HG03139 (cell line): ENCODE measurements around the gene PHC2.
A peak's percentile ranks its signal among the peaks of the same experiment; 100 is the strongest.

Source experiments
- ATAC-seq: cut with Tn5 transposase; IDR thresholded peaks from one replicate; pipeline ENCODE4 v1.9.1; 2021; ENCODE audit not compliant: unreplicated experiment

PHC2 gene

GRCh38 chr1:33353531-33353930 lies 77.4 kb downstream of the PHC2 start:
- no peak for ATAC-seq

- ATAC-seq = no peak
Observed at GRCh38 chr1:33351281-33351660, 79.6 kb downstream of the PHC2 start.

- no peak for ATAC-seq
Observed at GRCh38 chr1:33350611-33351280, 80.1 kb downstream of the PHC2 start.

GRCh38 chr1:33349778-33350610 lies 80.9 kb downstream of the PHC2 start:
- ATAC-seq = peak; percentile 75

GRCh38 chr1:33349081-33349759 lies 81.7 kb downstream of the PHC2 start:
- peak; percentile 25 for ATAC-seq

GRCh38 chr1:33348676-33349080 lies 82.2 kb downstream of the PHC2 start:
- ATAC-seq = no peak

- ATAC-seq = no peak
Observed at GRCh38 chr1:33348194-33348593, 82.7 kb downstream of the PHC2 start.

- ATAC-seq = no peak
Observed at GRCh38 chr1:33347650-33347992, 83.3 kb downstream of the PHC2 start.

GRCh38 chr1:33346927-33347649 lies 83.8 kb downstream of the PHC2 start:
- no peak for ATAC-seq

GRCh38 chr1:33346533-33346926 lies 84.4 kb downstream of the PHC2 start:
- no peak for ATAC-seq

- ATAC-seq = no peak
Observed at GRCh38 chr1:33344896-33345560, 85.9 kb downstream of the PHC2 start.

- ATAC-seq = no peak
Observed at GRCh38 chr1:33343539-33343938, 87.4 kb downstream of the PHC2 start.

GRCh38 chr1:33342041-33342723 lies 88.7 kb downstream of the PHC2 start:
- ATAC-seq = no peak

GRCh38 chr1:33341190-33341589 lies 89.7 kb downstream of the PHC2 start:
- no peak for ATAC-seq

- ATAC-seq = no peak
Observed at GRCh38 chr1:33339413-33339812, 91.5 kb downstream of the PHC2 start.

GRCh38 chr1:33338440-33339211 lies 92.3 kb downstream of the PHC2 start:
- no peak for ATAC-seq

GRCh38 chr1:33338048-33338439 lies 92.9 kb downstream of the PHC2 start:
- ATAC-seq = no peak

- no peak for ATAC-seq
Observed at GRCh38 chr1:33337441-33337840, 93.5 kb downstream of the PHC2 start.

GRCh38 chr1:33336580-33336979 lies 94.3 kb downstream of the PHC2 start:
- ATAC-seq = no peak

GRCh38 chr1:33335020-33335419 lies 95.9 kb downstream of the PHC2 start:
- no peak for ATAC-seq
